ENCODE results near the gene IRF2BP2.

DNA sequence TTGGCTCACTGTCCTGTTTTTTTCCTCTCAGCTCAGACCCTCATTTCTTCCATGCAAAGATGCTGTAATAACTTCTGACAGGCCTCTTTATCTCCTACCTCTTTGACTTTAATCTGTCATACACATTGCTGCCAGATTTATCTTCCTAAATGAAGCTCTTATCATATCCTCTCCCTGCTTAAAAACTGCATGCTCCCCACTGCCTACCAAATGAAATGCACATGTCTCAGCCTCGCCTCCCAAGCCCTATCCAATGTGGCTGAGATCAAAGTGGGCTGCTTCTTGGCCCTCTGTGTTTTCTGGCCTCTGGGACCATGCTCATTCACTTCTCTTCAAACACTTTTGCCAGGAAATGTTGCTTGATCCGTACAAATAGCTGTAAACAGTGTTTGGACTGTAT is 38.3 kb downstream of the IRF2BP2 start:
- TF ChIP-seq POLR2A (IDR thresholded peaks at IDR 0.05; ENCODE audit: low read depth, low read length): no peak
- no peak for TF ChIP-seq TAF1 (IDR thresholded peaks at IDR 0.05; ENCODE audit: borderline replicate concordance, low read depth, low read length)
- no peak for TF ChIP-seq POLR2AphosphoS5 (IDR thresholded peaks at IDR 0.05; ENCODE audit: low read depth, low read length)
